GM21723 (cell line): ENCODE results near the gene CSMD2.

Source experiments
- ATAC-seq: cut with Tn5 transposase; IDR thresholded peaks from one replicate; pipeline ENCODE4 v1.9.1; 2021; ENCODE audit warnings: mild to moderate bottlenecking, moderate library complexity; ENCODE audit not compliant: unreplicated experiment

CSMD2 gene

GRCh38 chr1:33777337-33777736 is 387.7 kb downstream of the CSMD2 start:
- ATAC-seq = no peak

- ATAC-seq = no peak
These were observed 396.2 kb downstream of the CSMD2 start for GRCh38 chr1:33768821-33769220.

- no peak for ATAC-seq
These were observed 396.9 kb downstream of the CSMD2 start for GRCh38 chr1:33768106-33768505.

- ATAC-seq = no peak
These were observed 400.9 kb downstream of the CSMD2 start for GRCh38 chr1:33764149-33764548.

- ATAC-seq = no peak
These were observed 401.6 kb downstream of the CSMD2 start for GRCh38 chr1:33763406-33763805.

- ATAC-seq = no peak
These were observed 402.1 kb downstream of the CSMD2 start for GRCh38 chr1:33762962-33763361.

- ATAC-seq = no peak
These were observed 402.8 kb downstream of the CSMD2 start for GRCh38 chr1:33762109-33762830.

- ATAC-seq = no peak
These were observed 406.3 kb downstream of the CSMD2 start for GRCh38 chr1:33758698-33759097.

GRCh38 chr1:33753087-33753856 is 411.8 kb downstream of the CSMD2 start:
- ATAC-seq = no peak

- no peak for ATAC-seq
These were observed 419.1 kb downstream of the CSMD2 start for GRCh38 chr1:33745942-33746341.

- no peak for ATAC-seq
These were observed 421.6 kb downstream of the CSMD2 start for GRCh38 chr1:33743221-33743998.

GRCh38 chr1:33742663-33743062 is 422.4 kb downstream of the CSMD2 start:
- ATAC-seq = no peak

- no peak for ATAC-seq
These were observed 423.3 kb downstream of the CSMD2 start for GRCh38 chr1:33741749-33742148.

- ATAC-seq = no peak
These were observed 424.8 kb downstream of the CSMD2 start for GRCh38 chr1:33740040-33740744.

GRCh38 chr1:33738976-33739375 is 426.1 kb downstream of the CSMD2 start:
- ATAC-seq = no peak

- no peak for ATAC-seq
These were observed 426.5 kb downstream of the CSMD2 start for GRCh38 chr1:33738536-33738935.

- ATAC-seq = no peak
These were observed 428.5 kb downstream of the CSMD2 start for GRCh38 chr1:33736496-33736895.

GRCh38 chr1:33735624-33736023 is 429.4 kb downstream of the CSMD2 start:
- no peak for ATAC-seq

GRCh38 chr1:33727310-33727709 is 437.7 kb downstream of the CSMD2 start:
- no peak for ATAC-seq

GRCh38 chr1:33726274-33726804 is 438.7 kb downstream of the CSMD2 start:
- ATAC-seq = no peak
